Thoracic aorta (tissue), 2 donors: ENCODE results near the gene SOX8. TPM values are rescaled to one million over a fixed set of nuclear protein-coding genes. Genes with fewer than 3 reads are reported as not detected.

Experiments used
- ATAC-seq: fragments of 150-250 bp; one replicate; pipeline ENCODE4 v1.8.0; 2017; ENCODE audit warnings: low read depth; ENCODE audit not compliant: insufficient number of reproducible peaks, low FRiP score
- DNase-seq: peaks from one replicate; pipeline ENCODE4 v3.0.0-alpha.2; 2020; ENCODE audit warnings: low spot score
- H3K27ac ChIP-seq, 2 donors: fragments of 200-600 bp; sonication (generic); 1 replicate in 1 of 2; 2 replicates in 1 of 2; pipeline ENCODE4 v1.5.1; 2016; ENCODE audit warnings: mild to moderate bottlenecking in 2 of 2, moderate library complexity in 2 of 2
- H3K27me3 ChIP-seq: fragments of 200-600 bp; sonication (generic); replicated peaks from 2 replicates; pipeline ENCODE4 v1.6.0; 2016; ENCODE audit warnings: mild to moderate bottlenecking; ENCODE audit not compliant: insufficient read depth
- H3K36me3 ChIP-seq: fragments of 200-600 bp; sonication (generic); one replicate; pipeline ENCODE4 v1.5.1; 2016
- H3K4me1 ChIP-seq, 2 donors: fragments of 200-600 bp; sonication (generic); 1 replicate in 1 of 2; 2 replicates in 1 of 2; pipeline versions ENCODE4 v1.5.1 to v1.6.0; 2016; ENCODE audit warnings: low read depth in 2 of 2, mild to moderate bottlenecking in 1 of 2; ENCODE audit not compliant: control insufficient read depth in 1 of 2
- H3K4me3 ChIP-seq: fragments of 200-600 bp; sonication (generic); 2 replicates; pipeline ENCODE4 v1.5.1; 2016; ENCODE audit warnings: mild to moderate bottlenecking
- H3K9me3 ChIP-seq: fragments of 200-600 bp; sonication (generic); 2 replicates; pipeline ENCODE4 v1.5.1; 2016
- total RNA-seq, 2 donors: library from RNA; depleted of rRNA; stranded (reverse); fragments of >200 nt; gene quantifications; one replicate each; pipeline versions ENCODE4 v1.1.0 to v1.2.3, GENCODE V29; 2016
- TF ChIP-seq, protein P1 (sequence below): fragments of 200-600 bp; sonication (generic); IDR thresholded peaks from one replicate; pipeline ENCODE4 v1.5.1; 2019; ENCODE audit warnings: antibody characterized with exemption

The SOX8 gene
- total RNA-seq, 2 donors from 2014 or later: 5.7 to 10.1 TPM

DNA sequence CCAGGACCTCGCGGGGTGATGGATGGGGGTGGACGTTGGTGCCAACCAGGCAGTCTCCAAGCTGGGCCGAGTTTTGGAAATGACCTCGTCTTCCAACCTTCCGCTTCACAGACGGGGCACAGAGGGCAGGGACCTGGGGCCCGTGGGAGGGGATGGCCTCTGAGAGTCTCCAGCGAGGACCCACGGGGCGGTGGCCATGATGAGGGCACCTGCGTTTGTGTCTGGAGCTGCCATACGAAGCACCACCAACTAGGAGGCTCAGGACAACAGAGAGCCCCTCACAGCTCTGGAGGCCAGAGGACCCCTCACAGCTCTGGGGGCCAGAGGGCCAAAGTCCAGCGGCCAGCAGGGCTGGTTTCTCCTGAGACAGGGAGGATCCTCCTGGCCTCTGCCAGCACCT lies 26.5 kb downstream of the SOX8 start:
- Histone ChIP-seq H3K36me3 (no peaks in the 10 kb centered on the region), H3K4me1 (no peaks in the 10 kb centered on the region), H3K27me3 (no peaks in the 10 kb centered on the region), H3K9me3 (no peaks in the 10 kb centered on the region), H3K4me3 (no peak overlapping the region), H3K27ac (no peak overlapping the region)
- no peak for DNase-seq
- no peak for ATAC-seq
- TF ChIP-seq, protein P1, sequence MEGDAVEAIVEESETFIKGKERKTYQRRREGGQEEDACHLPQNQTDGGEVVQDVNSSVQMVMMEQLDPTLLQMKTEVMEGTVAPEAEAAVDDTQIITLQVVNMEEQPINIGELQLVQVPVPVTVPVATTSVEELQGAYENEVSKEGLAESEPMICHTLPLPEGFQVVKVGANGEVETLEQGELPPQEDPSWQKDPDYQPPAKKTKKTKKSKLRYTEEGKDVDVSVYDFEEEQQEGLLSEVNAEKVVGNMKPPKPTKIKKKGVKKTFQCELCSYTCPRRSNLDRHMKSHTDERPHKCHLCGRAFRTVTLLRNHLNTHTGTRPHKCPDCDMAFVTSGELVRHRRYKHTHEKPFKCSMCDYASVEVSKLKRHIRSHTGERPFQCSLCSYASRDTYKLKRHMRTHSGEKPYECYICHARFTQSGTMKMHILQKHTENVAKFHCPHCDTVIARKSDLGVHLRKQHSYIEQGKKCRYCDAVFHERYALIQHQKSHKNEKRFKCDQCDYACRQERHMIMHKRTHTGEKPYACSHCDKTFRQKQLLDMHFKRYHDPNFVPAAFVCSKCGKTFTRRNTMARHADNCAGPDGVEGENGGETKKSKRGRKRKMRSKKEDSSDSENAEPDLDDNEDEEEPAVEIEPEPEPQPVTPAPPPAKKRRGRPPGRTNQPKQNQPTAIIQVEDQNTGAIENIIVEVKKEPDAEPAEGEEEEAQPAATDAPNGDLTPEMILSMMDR: no peak

GRCh38 chr16:1009358-1010150 lies 28.0 kb downstream of the SOX8 start:
- Histone ChIP-seq H3K9me3 (no peaks in the 10 kb centered on the region), H3K4me3 (no peak overlapping the region), H3K27me3 (no peaks in the 10 kb centered on the region), H3K36me3 (no peaks in the 10 kb centered on the region), H3K4me1 (peaks cover 0 to 3% of the 10 kb centered on the region in 2 donors), H3K27ac (no peak overlapping the region)
- TF ChIP-seq, protein P1: no peak
- ATAC-seq (no peak), DNase-seq (no peak)

GRCh38 chr16:1010251-1010650 lies 28.7 kb downstream of the SOX8 start:
- ATAC-seq (no peak), DNase-seq (no peak)
- TF ChIP-seq, protein P1: no peak
- H3K27ac ChIP-seq: no peak overlapping the region
- H3K4me1 ChIP-seq: peaks cover 0 to 10% of the 10 kb centered on the region in 2 donors
- H3K4me3 ChIP-seq: no peak overlapping the region
- no peaks in the 10 kb centered on the region for H3K36me3 ChIP-seq
- H3K9me3 ChIP-seq: no peaks in the 10 kb centered on the region
- H3K27me3 ChIP-seq: no peaks in the 10 kb centered on the region

DNA sequence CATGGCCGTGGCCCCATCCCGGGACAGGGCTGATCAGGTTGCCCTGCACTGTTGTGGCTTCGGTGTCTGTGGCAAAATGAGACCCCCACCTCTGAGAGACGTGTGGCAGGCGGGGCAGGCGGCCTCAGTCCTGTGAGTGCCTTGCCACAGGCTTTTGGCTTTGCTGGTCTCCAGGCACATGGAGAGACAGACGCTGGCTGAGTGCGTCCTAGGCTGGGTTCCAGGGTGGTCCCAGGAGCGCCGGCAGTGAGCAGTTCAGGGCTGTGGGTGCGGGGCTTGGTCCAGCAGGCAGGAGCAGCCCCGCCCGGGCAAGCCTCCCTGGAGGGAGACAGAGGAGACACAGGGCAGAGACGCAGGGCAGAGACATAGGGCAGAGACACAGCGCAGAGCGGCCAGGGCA lies 29.2 kb downstream of the SOX8 start:
- DNase-seq: no peak
- Histone ChIP-seq H3K36me3 (no peaks in the 10 kb centered on the region), H3K9me3 (no peaks in the 10 kb centered on the region), H3K27me3 (no peaks in the 10 kb centered on the region), H3K4me1 (peaks cover 0 to 14% of the 10 kb centered on the region in 2 donors), H3K27ac (no peak overlapping the region), H3K4me3 (no peak overlapping the region)
- TF ChIP-seq, protein P1: no peak
- no peak for ATAC-seq

GRCh38 chr16:1011316-1012082 lies 29.9 kb downstream of the SOX8 start:
- ATAC-seq (no peak), DNase-seq (no peak)
- Histone ChIP-seq H3K27me3 (no peaks in the 10 kb centered on the region), H3K4me1 (peaks cover 0 to 14% of the 10 kb centered on the region in 2 donors), H3K4me3 (no peak overlapping the region), H3K36me3 (no peaks in the 10 kb centered on the region), H3K27ac (no peak overlapping the region), H3K9me3 (no peaks in the 10 kb centered on the region)
- TF ChIP-seq, protein P1: no peak
